NCI-H146 (cell line): Measurements from ENCODE around the gene EDNRB.
"Not testable (repeated sequence)": the region's sequence is repeated elsewhere in the genome, so short reads cannot be mapped to it uniquely, and the experiment has no call there.

ENCODE experiments used
- DNase-seq: peaks from one replicate; lab custom pipeline; 2025; lab: John Stamatoyannopoulos, UW

EDNRB gene

DNA sequence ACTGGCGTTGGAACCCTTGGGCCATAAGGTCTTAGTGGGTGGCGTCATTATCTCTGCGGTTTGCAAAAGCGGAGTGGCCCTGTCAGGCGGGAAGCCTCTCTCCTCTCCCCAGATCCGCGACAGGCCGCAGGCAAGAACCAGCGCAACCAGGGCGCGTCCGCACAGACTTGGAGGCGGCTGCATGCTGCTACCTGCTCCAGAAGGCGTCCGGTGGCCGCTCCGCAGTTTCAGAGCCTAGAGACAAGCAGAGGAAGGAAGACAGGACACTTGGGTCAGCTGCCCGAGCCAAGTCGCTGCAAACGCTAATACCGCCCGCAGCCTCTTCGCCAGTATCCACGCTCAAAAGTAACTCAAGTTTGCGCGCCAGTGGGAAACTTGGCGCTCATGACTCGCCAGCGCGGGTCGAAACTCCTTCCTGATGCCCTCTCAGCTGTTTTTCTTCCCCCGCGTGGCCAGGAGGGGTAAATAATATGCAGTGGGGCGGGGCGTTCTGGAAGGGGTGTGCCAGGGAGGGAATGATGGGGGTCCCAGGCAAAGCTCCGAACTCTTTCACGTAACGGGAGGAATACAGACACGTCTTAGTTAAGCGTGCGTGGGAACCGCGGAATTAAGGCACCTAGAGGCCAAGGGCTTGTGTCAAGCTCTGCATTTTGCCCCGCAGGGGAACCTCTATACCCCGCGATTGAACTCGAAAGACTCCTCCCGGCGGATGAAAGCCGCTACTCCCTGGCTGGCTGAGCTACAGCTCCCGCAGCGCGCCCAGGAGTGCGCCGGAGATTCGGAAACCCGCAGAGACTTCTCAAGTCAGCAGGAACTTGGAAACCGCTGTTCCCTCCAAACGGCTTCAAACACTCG, at the start of gene EDNRB:
Gene EDNRB (minus strand): TSS at position 441 of the 855 bp plus-strand sequence. CDS start 258 bp downstream, at position 183.
- peak; percentile 24 for DNase-seq

DNA sequence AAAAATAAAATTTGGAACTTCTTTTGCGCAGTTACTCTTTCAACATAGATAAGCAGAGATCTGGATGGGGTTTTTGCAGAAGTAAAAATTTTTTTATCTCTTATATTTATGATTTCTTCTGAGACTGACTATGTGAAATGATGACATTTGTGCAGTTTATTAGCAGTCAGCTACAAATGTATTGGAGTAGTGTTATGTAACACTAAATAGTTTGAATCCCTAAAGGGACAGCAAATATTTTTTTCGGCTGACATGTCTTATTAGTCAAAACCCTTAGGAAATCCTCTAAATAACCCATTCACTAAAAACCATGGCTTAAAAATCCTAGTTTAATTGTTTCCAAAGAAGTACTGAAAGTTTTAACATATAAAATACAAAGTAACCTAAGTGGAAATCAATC, 48.0 kb upstream of the EDNRB start:
- no peak for DNase-seq

DNA sequence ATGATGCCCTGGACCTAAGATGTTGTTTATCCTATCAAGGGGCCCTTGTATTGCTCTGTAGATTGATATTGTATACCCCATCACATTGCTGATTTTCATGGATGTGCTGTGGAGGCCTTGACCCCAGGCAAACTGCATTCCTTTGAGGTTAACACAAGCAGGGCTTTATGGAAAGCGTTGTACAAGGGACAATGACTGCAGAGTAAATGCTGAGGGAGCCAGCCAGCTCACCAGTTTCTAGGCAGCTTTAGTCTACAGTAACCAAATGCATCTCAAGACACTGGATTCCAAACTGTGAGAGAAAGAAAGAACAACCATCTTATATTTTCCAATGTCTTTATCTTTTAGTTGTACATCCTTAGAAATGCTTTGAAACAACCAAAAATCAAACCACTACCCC, 34.1 kb upstream of the EDNRB start:
- no peak for DNase-seq

DNA sequence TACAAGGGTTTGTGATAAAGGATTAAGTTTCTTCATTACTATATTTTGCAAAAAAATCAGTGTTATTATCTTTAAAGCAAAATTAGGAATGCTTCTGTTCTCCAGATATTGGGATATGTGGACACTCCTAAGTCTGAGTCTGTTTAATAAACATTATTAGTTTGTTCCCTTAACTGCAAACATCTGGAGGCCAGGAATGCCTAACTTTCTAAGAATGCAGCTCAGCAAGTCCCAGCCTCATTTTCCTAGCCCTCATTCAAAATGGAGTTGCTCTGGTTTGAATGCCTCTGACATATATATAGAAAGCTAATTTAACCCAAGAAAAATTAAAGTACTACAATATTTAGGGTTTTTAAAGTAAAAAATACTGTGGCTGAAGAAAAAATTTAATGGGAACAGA, 33.6 kb upstream of the EDNRB start:
- no peak for DNase-seq

DNA sequence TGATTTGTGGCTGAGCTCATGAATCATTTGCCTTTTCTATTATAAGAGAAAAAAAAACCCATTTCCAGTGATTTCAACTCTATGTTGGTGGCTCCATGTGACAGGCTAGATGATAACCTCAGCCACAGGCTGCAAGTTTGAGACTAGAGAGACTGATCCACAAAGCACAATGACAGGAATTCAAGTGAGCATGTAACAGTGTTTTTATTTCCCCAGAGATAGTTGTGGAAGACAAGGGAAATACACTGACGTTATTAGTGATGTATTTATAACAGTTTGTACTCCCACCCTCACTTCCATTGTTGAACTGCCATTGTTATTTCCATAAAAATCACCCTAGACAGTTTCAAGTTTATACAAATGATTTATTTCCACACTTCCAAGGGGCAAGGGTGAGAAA, 27.9 kb upstream of the EDNRB start:
- no peak for DNase-seq

DNA sequence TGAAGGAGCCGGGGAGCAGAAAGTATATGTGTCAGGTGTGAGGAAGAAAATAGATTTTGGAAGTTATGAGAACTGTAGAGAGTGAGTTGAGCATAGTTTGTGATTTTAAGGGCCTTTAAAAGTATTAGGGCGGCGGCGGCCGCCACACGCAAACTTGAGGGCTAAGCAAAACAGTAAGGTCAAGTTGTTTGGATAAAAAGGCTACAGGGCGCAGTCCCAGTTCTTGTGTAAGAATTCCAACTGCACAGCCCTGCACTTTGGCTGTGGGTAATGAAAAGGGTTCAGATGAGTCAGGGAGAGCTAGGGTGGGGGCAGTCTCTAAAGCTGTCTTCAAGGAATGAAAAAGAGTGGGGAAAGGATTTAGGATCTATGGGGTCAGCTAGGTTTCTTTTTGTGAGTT, 16.4 kb upstream of the EDNRB start:
- DNase-seq: not testable (repeated sequence)

DNA sequence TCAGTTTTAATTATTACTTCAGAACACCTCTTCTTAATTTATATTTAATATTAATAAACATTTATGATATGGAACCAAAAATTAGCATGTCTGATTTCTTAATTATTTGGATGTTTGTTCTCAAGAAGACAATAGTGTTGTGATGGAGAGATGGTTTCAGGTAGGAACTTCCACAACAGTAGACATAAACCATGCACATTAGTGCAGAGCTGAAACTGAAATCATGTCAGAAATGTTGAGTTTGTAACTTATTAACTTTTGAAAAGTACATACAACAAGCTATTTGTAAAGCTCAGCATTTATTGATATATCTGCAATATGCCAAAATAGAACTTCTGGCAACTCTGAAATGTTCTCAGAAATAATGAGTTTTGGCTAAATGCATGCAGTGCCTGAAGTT, 11.8 kb upstream of the EDNRB start:
- DNase-seq: no peak

DNA sequence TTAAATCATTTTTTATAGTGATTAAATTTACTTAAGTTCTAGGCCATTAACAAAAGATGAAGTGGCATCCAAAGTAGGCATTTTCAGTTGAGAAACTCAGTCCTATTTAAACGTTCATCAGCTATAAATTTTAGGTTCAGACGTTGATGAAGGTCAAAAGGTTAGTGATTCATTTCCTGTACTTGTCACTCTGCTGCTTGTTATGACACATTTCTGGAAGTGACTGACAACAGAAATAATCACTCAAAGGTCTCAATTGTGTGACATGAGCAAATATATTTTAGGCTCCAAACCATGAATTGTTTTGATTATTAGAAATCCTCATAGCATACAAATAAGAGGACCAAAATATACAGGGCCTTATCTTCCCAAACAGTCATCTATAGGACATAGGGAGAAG, 10.3 kb upstream of the EDNRB start:
- DNase-seq: no peak

DNA sequence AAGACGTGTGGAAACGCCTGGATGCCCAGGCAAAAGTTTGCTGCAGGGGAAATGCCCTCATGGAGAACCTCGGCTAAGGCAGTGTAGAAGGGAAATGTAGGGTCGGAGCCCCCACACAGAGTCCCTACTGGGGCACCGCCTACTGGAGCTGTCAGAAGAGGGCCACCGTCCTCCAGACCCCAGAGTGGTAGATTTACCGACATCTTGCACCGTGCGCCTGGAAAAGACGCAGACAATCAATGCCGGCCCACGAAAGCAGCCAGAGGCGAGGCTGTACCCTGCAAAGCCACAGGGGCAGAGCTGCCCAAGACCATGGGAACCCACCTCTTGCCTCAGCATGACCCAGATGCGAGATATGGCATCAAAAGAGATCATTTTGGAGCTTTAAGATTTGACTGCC, 7.0 kb upstream of the EDNRB start:
- no peak for DNase-seq

DNA sequence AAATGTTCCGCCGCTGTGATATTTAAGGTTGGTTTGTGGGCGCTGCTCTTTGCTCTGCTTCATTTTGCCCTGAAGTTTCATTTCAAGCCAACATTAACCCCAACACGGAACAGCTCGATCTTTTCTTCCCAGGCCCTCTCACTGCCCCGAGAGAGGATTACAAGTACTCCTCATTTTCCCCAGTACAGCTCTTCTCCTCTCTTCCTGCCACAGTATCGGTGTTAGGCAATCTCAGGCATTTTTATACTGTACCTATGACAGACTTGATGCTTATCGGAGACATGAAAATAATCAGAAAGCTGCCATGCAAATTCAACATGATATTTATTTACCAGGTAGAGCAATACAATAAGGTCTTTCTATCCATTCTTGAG, 1.3 kb upstream of the EDNRB start:
- DNase-seq: no peak

DNA sequence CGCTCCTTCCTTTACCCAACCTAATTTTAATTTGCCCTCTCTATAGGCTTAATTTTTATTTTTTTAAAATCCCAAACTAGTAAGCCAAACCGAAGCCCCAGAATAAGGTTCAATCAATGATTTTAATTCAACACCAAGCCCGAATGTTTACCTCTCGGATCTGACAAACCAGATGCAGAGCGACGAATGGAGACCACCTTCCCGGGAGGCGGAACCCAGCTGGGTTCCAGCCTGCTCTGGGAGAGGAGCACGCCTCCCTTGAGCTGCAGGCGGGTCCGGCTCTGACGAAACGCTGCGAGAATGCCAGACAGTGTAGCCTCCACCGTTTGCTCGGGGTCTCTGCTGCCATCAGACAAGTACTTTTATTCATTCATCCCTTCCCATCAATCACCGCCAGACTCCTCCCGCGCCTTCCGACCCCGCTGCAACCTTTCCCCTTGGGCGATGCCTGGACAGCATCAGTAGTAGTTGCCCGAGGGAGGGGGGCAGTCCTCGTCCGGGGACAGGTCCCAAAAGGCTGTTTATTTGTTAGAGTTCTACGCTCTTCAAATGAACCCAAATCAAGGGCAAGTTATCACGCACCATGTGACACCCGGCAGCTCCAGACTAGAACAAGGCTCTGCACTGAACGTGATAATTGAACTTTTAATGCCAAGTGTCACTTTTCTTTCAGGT, 752 bp upstream of the EDNRB start:
- peak; percentile 11 for DNase-seq

DNA sequence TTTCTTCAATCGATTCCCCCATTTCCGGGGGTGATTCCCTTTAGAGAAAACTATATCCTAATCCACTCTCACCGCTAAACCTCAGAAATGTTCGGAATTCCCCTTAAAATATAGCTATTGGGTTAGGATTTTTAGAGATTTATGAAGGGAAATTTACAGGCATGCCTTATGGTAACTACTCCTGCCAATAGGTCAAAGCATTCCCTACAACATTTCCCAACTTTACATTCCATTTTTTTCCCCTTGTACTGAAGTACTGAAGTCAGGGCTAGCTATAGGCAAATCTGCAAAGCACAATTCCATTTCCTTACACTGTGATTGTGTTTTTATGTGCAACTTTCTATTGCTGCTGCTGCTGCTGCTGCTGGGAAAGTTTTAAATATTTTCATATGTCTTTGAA, 2.1 kb downstream of the EDNRB start:
- no peak for DNase-seq

DNA sequence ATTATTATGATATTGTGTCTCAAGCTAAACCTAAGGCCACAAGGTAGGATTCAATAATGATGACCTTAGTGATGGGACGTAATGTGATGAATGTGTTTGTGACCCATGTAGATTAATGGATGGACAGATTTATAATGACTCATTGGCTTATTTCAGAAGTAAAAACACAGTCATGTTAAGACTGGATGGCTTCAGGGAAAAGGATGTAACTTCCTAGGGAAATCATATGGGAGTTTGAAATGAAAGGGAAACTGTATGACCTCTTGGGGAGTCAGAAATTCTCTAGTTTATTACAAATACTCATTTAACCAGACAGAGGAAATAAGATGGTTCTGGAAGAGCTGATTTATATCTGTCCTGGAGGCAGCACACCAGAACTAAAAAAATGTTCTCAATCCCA, 2.9 kb downstream of the EDNRB start:
- DNase-seq: no peak

DNA sequence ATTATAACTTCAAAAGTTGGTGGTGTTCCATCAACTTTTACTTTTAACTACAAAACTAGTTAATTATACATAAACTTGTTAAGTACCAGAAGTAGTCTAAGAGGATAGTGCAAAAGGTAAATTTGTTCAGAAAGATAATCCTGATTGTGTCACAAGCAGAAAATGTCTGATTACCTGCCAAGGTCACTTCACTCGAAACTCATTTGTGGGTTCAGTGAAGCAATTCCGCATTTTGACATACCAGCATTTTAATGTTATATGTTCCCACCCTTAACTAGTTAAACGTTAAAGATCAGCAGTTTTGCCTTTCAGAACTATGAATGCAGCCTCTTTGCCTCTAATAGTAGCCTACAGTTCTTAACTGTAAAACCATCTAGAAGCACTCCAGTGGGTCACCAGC, 5.6 kb downstream of the EDNRB start:
- DNase-seq: no peak

DNA sequence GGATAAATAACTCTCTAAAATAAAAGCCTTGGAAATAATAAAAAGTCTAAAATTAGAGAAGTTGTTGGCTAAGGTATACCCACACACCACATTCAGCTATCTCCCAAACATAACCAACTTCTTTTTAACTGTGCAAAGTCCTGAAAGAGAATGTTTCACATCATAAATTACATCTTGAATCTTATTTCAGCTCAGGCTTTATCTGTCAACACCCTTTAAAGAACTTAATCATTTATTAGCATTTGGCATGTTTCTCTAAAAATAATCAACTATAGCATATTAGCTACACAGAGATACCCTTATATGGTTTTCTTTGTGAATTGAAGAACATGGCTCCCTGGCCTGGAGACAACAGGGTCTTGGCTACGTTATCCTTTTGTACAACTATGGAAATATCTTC, 6.9 kb downstream of the EDNRB start:
- DNase-seq: no peak

DNA sequence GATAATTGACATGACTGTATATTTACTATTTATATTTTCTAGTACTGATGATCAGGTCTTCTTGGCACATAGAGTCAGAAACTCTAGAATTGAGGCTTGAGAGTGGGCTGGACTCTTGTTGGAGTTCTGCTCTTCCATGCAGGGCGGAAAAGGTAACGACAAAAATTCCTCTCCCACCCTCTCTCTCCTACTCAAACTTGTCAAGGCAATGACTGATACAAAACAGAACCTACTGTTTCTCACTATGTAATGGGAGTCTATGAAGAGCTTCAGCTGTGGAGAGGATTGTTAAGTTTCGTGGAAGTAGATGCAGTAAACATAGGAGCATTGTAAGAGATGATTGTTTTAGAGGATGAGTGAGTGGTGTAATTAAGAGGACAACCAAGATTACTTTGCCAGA, 8.8 kb downstream of the EDNRB start:
- no peak for DNase-seq

DNA sequence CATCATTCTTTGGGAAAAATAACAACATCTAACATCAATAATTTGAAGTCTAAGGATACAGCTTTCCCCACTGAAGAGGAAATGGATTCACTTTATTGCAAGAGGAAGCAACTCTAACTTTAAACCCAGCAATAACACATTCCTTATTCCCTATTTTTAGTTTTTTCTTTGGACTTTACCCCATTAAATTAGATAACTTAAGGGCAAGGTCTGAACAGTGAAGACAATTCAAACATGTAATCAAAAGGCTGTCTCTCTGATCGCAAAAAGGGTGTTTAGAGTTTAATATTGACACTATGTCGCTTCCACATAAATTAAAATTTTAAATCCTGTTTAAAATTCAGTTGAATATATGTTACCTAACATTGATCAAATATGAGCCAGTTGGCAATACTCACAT, 10.1 kb downstream of the EDNRB start:
- DNase-seq: no peak

DNA sequence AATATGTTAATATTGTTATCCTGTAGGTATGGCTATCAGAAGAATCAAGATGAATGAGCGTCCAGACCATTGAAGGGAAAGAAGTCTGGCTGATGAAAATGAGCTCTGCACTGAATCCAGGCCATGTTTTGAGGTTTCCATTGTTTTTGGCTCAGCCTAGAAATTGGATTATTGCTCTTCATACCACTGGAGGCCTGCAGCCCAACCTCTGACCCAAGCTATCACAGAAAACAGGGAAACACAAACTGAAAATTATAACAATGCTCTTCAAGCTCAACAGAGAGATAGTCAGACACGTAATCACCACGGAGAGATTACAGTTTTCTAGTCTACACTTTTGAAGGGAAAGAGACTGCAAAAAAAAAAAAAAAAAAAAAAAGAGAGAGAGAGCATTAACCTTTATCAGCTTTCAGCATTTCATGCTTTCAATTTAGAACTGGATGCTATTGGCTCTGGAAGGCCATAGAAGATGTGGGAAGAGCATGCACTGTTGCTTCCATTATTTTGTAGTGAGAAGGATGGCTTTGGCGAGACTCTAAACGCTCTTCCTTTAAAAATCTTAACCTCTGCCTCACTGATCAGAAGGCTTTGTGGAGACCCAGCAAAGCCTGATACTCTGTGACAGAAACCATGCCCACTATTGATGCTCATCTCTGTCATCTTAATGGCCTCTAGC, 10.8 kb downstream of the EDNRB start:
- DNase-seq: no peak

DNA sequence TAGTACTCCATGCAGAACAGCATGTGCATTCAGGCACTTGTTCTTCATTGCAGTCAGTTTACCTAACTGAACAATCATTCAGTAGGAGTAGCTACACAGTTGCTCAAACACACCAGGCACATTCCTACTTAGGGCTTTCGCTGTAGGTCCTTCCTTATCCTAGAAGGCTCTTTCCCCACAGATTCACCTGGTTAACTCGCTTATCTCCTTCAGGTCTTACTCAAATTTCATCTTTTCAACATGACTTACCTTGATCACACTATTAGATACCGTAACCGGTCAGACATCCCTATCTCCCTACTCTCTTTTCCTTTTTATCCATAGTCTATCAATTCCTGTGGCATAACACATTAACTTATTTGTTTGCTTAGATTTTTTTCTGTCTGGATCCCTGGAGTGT, 14.6 kb downstream of the EDNRB start:
- no peak for DNase-seq

DNA sequence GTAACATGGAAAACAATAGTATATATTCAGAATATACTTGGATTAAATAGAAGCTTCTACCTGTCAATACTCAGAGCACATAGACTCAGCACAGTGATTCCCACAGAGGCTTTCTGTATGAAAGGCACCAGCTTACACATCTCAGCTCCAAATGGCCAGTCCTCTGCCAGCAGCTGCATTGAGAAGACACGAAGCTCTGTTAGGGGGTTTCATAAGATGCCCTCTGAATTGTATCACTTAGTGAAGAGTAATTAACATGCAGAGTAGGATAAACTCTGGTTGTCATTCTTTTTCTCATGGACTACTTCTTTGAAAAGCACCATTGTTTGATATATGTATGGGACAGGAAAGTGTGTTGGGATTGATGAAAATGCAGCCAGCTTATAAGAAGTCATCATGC, 15.2 kb downstream of the EDNRB start:
- DNase-seq: no peak

DNA sequence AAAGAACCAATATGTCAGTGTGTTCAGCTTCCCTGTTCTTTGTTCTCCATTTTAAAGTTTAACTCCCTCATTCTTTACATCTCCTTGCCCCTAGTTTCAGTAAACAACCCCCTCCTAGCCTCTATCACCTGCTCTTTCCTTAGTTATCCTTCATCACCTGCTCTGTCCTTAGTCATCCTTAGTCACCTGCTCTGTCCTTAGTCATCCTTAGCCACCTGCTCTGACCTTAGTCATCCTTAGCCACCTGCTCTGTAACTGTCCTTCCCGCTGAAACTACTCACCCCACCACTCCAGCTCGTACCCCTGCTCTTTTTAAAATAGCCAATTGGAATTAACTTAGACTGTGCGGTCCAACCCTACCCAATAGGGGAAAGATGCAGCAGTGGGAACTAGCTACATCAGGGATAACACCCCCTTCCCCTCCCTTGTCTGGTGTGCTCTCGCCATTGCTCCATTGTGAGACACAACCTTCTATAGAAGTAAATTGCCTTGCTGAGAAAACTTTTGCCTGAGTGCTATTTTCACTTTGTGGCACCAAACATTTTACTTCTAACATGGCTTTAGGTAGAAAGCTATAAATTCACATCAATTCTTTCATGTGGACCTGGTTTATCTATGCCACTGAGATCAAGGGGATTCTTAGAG, 16.2 kb downstream of the EDNRB start:
- DNase-seq: no peak

DNA sequence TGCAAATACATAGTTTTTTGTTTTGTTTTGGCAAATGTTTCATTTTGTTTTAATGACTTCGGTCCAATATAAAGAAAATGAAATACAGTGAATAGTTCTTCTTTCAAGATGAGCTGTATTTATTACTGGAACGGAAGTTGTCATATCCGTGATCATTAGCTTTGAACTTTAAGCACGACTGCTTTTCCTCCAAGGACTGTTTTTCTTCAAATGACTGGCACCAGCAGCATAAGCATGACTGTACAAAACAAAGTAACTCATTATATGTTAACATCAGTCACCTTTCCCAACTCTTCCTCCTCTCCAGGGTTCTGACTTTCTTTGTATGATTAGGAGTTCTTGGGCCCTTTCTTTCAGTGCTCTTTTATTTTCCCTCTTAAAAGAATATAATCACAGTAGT, 20.5 kb downstream of the EDNRB start:
- DNase-seq: no peak

DNA sequence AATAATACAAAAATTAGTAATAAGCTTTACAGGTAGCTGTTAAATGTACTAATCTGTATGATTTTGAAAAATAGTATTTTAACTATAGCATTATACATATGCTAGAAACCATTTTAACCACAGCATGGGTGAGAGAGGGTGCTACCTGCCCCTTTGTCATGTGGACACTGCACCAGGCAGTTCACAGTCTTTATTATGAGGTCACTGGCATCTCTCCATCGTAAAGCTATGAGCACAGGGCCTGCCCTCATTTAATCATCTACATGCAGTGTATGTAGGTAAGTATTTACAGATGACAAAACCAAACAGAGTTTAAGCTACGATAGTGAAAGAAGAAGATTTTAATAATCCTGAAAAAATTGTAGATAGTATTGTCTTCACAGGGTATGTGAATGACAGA, 21.7 kb downstream of the EDNRB start:
- no peak for DNase-seq
